ENCODE results near the gene BABAM2. TPM values are rescaled to one million over a fixed set of nuclear protein-coding genes. Genes with fewer than 3 reads are reported as not detected.
A peak's percentile ranks its signal among the peaks of the same experiment; 100 is the strongest.

BABAM2 gene
- total and polyA plus RNA-seq, 11 donors: 22.2 to 75.1 (median 62.5) TPM

DNA sequence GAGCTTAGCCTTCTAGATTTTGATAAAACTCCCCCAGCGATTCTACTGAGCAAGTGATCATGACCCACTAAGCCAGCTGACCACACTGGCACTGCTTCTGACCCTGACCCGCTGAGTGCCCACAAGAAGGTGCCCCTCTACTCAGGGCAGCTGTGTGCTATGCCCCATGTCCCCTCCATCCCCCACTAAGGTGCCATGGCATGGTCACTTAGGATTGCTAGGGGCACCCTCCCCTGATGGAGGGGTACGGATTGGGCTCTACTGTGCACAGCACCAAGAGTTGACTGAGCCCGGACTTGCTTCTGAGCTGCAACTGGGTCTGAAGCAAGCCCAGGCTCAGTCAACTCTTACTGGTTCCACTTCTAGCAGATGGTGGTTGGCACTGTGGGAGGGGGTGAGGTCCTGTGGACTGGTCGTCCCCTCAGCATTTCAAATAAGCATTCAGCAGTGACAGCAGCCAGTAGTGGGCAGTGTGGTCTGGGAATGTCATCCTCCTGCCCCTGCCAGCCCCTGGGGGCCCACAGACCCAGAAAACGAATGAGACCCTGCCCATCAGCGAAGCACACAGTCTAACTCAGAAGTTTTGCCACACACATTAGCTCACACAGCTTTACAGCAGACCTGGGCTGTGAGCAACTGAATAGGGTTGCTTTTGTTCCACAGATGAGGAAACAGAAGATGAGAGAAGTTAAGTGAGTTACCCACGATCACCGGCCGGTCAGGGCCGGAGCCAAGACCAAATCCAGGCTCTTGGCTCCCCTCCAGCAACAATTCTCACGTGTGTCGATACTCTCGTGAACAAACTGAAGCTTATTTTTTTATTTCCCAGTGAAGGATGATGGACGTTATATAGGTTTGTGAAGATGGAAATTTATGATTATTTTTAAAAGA is 450.0 kb downstream of the BABAM2 start:
- DNase-seq (peak in 1 of 5 donors; percentile 27), ATAC-seq (no peak)
- H3K4me1 ChIP-seq: peaks cover 0 to 54% (median 42%) of the 10 kb centered on the region in 12 donors
- H3K27me3 ChIP-seq: no peaks in the 10 kb centered on the region
- 64 to 68% (median 67%) methylated on average over 12 to 15 of the region's 15 CpGs for WGBS, 4 donors
- no peaks in the 10 kb centered on the region for H3K9me3 ChIP-seq
- H3K27ac ChIP-seq: peak overlapping the region in 1 of 12 donors; percentile 10
- H3K36me3 ChIP-seq: no peaks in the 10 kb centered on the region
- no peak for TF ChIP-seq POLR2A (IDR thresholded peaks at IDR 0.05)
- TF ChIP-seq, protein P1, sequence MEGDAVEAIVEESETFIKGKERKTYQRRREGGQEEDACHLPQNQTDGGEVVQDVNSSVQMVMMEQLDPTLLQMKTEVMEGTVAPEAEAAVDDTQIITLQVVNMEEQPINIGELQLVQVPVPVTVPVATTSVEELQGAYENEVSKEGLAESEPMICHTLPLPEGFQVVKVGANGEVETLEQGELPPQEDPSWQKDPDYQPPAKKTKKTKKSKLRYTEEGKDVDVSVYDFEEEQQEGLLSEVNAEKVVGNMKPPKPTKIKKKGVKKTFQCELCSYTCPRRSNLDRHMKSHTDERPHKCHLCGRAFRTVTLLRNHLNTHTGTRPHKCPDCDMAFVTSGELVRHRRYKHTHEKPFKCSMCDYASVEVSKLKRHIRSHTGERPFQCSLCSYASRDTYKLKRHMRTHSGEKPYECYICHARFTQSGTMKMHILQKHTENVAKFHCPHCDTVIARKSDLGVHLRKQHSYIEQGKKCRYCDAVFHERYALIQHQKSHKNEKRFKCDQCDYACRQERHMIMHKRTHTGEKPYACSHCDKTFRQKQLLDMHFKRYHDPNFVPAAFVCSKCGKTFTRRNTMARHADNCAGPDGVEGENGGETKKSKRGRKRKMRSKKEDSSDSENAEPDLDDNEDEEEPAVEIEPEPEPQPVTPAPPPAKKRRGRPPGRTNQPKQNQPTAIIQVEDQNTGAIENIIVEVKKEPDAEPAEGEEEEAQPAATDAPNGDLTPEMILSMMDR (IDR thresholded peaks at IDR 0.05): peak in 1 of 12 donors; percentile 12
- intact Hi-C loops (cut with DNase I): loop anchor here in 5 of 10 donors (5.0 kb wide), 2 partner anchors 47 to 52 kb away; partner anchors contain the start of gene FOSL2 (in 4 of the 5)
- no peak overlapping the region for H3K4me3 ChIP-seq

DNA sequence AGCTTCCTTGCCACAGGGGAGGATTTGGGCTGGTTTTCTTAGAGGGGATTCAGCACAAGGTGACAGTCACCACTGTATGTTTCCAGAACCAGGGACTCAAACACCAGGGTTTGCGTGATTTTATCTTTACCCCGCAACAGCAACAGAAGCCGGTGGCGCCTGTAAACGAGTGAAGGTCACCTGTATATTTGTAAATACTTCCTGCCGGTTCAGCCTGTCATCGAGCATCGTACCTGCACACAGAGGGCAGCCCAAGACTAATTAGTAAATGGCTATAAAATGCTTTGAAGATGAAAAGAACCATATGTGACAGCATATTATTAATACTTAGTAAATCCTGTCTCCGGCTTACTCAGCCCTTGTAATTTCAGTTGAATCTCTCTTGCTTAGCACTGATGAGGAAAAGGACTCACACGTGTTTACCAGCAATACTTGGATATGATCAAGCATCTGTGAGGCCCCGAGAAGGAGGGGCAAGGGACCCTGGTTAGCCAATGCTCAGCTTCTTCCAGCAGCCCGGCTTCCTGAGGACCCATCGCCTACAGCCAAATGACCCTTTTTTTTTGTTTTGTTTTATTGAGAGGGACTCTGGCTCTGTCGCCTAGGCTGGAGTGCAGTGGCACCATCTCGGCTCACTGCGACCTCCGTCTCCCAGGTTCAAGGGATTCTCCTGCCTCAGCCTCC is 450.8 kb downstream of the BABAM2 start:
- Histone ChIP-seq H3K4me3 (no peak overlapping the region), H3K9me3 (no peaks in the 10 kb centered on the region), H3K27ac (peak overlapping the region in 6 of 12 donors; percentile 52 to 79 (median 66)), H3K36me3 (no peaks in the 10 kb centered on the region), H3K27me3 (no peaks in the 10 kb centered on the region), H3K4me1 (peaks cover 0 to 52% (median 41%) of the 10 kb centered on the region in 12 donors)
- intact Hi-C loops (cut with DNase I): loop anchor here in 5 of 10 donors (5.0 kb wide), 2 partner anchors 46 to 51 kb away; partner anchors contain the start of gene FOSL2 (in 4 of the 5)
- 76 to 81% (median 78%) methylated on average over 17 of the region's 17 CpGs for WGBS, 4 donors
- ATAC-seq (no peak), DNase-seq (peak in 1 of 5 donors; percentile 18)
- TF ChIP-seq, protein P1 (IDR thresholded peaks at IDR 0.05): no peak
- TF ChIP-seq POLR2A (IDR thresholded peaks at IDR 0.05): no peak

DNA sequence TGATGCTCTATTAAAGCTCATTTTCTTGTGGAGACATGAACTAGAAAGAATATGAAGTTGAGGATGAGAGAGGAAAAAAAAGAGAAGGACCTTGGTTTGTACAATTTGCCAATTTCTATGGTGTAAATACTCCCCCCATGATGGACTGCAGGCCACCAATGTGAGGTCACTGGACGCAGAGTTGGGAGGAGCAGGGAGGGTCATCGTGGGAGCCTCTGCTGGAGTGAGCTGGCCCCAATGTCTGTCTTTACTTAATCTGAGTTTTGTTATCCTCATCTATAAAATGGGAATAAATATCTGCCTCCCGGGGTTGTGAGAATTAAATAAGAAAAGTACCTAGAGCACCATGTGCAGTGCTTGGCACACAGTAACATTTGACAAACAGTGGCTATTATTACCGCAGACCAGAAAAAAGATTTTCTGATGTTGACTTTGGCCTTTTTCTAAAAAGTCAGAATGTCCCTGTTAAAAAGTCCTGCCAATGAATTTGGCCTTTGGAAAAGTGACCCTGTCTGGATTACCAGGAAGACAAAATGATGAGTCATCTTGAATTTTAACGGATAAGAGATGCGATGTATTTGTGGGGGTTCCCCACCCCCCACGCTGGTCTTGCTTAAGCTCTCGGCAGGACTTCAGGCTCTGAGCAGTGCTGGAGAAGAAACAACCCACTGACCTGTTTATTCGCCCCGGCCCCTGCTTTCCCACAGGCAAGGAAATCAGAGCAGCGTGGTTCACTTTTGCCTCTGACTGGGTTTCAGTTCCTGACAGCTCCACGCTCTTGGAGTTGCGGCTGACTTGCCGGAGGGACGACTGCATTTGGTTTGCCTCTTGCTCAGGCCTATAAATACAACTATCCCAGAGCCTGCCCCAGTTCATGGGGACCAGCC is 451.8 kb downstream of the BABAM2 start:
- ATAC-seq (peak; percentile 33 to 69 (median 67)), DNase-seq (peak; percentile 50 to 76 (median 70))
- H3K27me3 ChIP-seq: no peaks in the 10 kb centered on the region
- H3K36me3 ChIP-seq: no peaks in the 10 kb centered on the region
- intact Hi-C loops (cut with DNase I): loop anchor here in 5 of 10 donors (5.0 kb wide), 2 partner anchors 45 to 50 kb away; partner anchors contain the start of gene FOSL2 (in 4 of the 5)
- TF ChIP-seq, protein P1 (IDR thresholded peaks at IDR 0.05): no peak
- TF ChIP-seq POLR2A (IDR thresholded peaks at IDR 0.05): no peak
- 34 to 58% (median 46%) methylated on average over 15 of the region's 15 CpGs for whole genome bisulfite sequencing, 4 donors
- peak overlapping the region in 5 of 12 donors; percentile 3 to 32 (median 12) for H3K4me3 ChIP-seq
- peak overlapping the region; percentile 27 to 79 (median 66) for H3K27ac ChIP-seq
- H3K4me1 ChIP-seq: peaks cover 0 to 52% (median 37%) of the 10 kb centered on the region in 12 donors
- no peaks in the 10 kb centered on the region for H3K9me3 ChIP-seq

Data from heart left ventricle (tissue), 16 donors.